GM10266 (cell line): ENCODE data around the gene AATK.

Source experiments
- DNase-seq: peaks from one replicate; pipeline ENCODE4 v3.0.0; 2012; ENCODE audit errors: extremely low spot score
- CTCF ChIP-seq: IDR thresholded peaks from 2 replicates; pipeline ENCODE4 v1.5.1; 2012; ENCODE audit warnings: mild to moderate bottlenecking, low read depth; ENCODE audit not compliant: control insufficient read depth, insufficient read depth; ENCODE audit errors: missing control alignments

Gene AATK

GRCh38 chr17:81161536-81161935 is 4.5 kb downstream of the AATK start:
- no peak for DNase-seq
- no peak for TF ChIP-seq CTCF

- no peak for TF ChIP-seq CTCF
These were observed 5.1 kb downstream of the AATK start for GRCh38 chr17:81160747-81161453.

GRCh38 chr17:81160306-81160705 is 5.7 kb downstream of the AATK start:
- DNase-seq = no peak
- TF ChIP-seq CTCF = no peak

More at GRCh38 chr17:81160747-81161453, 5.1 kb downstream of the AATK start:
- no peak for DNase-seq

- no peak for TF ChIP-seq CTCF
These were observed 6.3 kb downstream of the AATK start for GRCh38 chr17:81159611-81160265.

GRCh38 chr17:81158688-81159590 is 7.1 kb downstream of the AATK start:
- DNase-seq = no peak
- TF ChIP-seq CTCF = no peak

More at GRCh38 chr17:81159611-81160265, 6.3 kb downstream of the AATK start:
- DNase-seq = no peak

GRCh38 chr17:81157848-81158687 is 8.0 kb downstream of the AATK start:
- DNase-seq = no peak
- no peak for TF ChIP-seq CTCF
